Cardiac fibroblast (primary cell): ENCODE measurements around the gene PHLDB2.

Experiments used
- DNase-seq, 2 donors: peaks; one replicate each; pipeline versions ENCODE4 v3.0.0 to v3.0.0-alpha.2; 2010; ENCODE audit warnings: low read depth in 2 of 2
- H3K4me3 ChIP-seq, 2 donors: replicated peaks in 1 of 2; 1 replicate in 1 of 2; 2 replicates in 1 of 2; pipeline ENCODE4 v1.5.1; 2011; ENCODE audit warnings: low read depth in 2 of 2, low read length in 2 of 2, mild to moderate bottlenecking in 2 of 2, moderate library complexity in 1 of 2
- TF ChIP-seq, protein P1 (sequence below): IDR thresholded peaks from one replicate; pipeline ENCODE4 v1.5.1; 2011; ENCODE audit warnings: low read depth, mild to moderate bottlenecking, low read length, inconsistent platforms

Gene PHLDB2

GRCh38 chr3:111979434-111980038, 120.5 kb downstream of the PHLDB2 start:
- H3K4me3 ChIP-seq, result peak overlapping the region; percentile 76 to 86
- TF ChIP-seq, protein P1, sequence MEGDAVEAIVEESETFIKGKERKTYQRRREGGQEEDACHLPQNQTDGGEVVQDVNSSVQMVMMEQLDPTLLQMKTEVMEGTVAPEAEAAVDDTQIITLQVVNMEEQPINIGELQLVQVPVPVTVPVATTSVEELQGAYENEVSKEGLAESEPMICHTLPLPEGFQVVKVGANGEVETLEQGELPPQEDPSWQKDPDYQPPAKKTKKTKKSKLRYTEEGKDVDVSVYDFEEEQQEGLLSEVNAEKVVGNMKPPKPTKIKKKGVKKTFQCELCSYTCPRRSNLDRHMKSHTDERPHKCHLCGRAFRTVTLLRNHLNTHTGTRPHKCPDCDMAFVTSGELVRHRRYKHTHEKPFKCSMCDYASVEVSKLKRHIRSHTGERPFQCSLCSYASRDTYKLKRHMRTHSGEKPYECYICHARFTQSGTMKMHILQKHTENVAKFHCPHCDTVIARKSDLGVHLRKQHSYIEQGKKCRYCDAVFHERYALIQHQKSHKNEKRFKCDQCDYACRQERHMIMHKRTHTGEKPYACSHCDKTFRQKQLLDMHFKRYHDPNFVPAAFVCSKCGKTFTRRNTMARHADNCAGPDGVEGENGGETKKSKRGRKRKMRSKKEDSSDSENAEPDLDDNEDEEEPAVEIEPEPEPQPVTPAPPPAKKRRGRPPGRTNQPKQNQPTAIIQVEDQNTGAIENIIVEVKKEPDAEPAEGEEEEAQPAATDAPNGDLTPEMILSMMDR, result no peak
- peak in 1 of 2 donors; percentile 38 for DNase-seq

DNA sequence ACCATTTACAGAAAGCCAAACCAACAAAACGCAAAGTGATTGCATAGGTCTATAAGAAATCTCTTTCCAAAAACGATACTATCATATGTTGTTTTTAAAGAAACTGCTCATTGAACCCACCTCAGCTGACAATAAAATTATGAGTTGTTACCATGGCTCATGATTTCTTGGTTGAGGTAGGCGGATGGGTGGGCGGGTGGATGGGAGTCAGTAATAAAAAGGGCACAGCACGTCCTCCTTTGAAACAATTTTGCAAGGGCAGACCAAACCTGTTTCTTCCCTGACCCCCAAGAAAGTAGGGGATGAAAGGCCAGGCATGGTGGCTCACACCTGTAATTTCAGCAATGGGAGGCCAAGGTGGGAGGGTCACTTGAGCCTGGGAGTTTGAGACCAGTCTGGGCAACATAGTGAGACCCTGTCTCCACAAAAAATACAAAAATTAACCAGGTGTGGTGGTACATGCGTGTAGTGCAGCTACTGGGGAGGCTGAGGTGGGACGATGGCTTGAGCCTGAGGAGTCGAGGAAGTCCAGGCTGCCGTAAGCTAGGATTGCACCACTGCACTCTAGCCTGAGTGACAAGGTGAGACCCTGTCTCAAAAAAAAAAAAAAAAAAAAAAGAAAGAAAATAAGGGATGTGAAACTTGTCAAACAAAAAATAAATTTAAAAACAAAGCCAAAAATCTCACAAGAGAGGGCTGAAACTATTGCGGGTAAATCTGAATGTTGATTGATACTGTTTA, 121.8 kb downstream of the PHLDB2 start:
- DNase-seq, result no peak
- TF ChIP-seq, protein P1, result no peak
- no peak overlapping the region for H3K4me3 ChIP-seq

GRCh38 chr3:111981457-111981763, 122.3 kb downstream of the PHLDB2 start:
- DNase-seq, result no peak
- no peak overlapping the region for H3K4me3 ChIP-seq
- TF ChIP-seq, protein P1, result no peak

DNA sequence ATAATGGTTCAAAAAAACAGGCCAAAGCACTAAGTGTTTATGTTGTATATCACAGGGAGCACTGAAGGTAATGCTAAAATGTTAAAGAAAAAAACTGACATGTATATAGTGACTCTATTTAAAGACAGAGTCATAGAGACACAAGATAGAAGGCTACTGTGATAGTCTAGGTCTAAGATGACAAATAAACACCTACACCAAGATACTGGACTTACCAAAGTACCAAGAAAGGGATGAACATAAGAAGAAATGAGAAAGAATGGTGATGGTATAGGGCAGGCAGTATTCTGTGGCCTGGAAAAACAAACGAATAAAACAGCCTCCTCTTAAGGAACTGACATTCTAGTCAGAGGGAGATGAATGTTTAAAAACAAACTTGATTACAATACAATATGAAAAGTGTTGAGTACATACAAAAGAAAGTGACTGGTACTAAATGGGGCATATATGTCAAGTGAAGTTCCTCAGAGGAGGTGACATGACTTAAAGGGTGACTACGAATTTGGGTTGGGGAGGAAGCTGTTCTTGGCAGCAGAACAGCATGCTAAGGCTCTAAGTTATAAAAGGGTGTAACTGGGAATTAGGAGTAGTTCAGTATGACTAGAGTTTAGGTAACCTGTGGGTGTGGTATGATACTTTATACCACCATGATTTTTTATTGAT, 125.7 kb downstream of the PHLDB2 start:
- no peak for DNase-seq
- TF ChIP-seq, protein P1, result no peak
- H3K4me3 ChIP-seq, result no peak overlapping the region

- no peak overlapping the region for H3K4me3 ChIP-seq
- TF ChIP-seq, protein P1, result no peak
- DNase-seq, result no peak
Measured at GRCh38 chr3:111986800-111987199, 127.7 kb downstream of the PHLDB2 start.

DNA sequence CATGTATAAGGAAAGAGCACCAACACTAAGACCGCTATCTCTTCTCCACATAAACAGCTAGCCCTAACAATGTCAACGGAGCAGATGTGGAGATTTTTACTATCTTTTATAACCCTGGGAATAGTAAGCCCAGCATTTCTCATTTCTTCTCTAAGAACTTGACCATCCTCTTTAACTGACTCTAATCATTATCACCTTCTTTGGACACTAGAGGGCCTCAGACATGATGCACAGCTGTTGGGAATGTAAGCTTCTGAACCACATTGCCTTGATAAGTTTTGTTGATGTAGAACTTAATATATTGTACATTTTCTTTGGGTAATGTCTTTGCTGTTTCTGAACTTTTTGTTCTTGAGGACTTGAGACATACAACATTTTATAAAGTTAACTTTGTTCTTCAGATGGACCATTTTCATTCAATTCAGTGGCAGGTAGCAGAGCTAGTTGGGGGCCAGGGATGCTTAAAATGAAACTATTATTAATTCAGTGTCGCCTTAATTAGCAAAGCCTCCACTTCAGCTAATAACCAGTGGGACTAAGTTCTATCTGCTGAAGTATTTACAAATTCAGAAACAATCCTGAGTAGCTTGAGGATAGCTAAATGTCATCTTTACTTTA, 130.1 kb downstream of the PHLDB2 start:
- peak; percentile 81 to 82 for DNase-seq
- TF ChIP-seq, protein P1, result peak; percentile 75

More for the DNA sequence above, 130.1 kb downstream of the PHLDB2 start:
- no peak overlapping the region for H3K4me3 ChIP-seq
